NCI-H1417 (cell line): ENCODE measurements around the gene HSD17B2.
A peak's percentile ranks its signal among the peaks of the same experiment; 100 is the strongest.

Experiments
- DNase-seq, 3 experiments: peaks; one replicate each; lab custom pipeline; 2025; lab: John Stamatoyannopoulos, UW

HSD17B2 gene

GRCh38 chr16:82050506-82050905, 15.5 kb downstream of the HSD17B2 start:
- no peak for DNase-seq

GRCh38 chr16:82050909-82051357, 15.9 kb downstream of the HSD17B2 start:
- no peak for DNase-seq

GRCh38 chr16:82051656-82052055, 16.6 kb downstream of the HSD17B2 start:
- no peak for DNase-seq

GRCh38 chr16:82055117-82055516, 20.1 kb downstream of the HSD17B2 start:
- DNase-seq = peak in 1 of 3 experiments; percentile 4

GRCh38 chr16:82055728-82056549, 20.9 kb downstream of the HSD17B2 start:
- DNase-seq = no peak

GRCh38 chr16:82056550-82056896, 21.5 kb downstream of the HSD17B2 start:
- DNase-seq = no peak

- DNase-seq = no peak
These were observed 24.3 kb downstream of the HSD17B2 start for GRCh38 chr16:82059161-82059982.

- DNase-seq = no peak
These were observed 24.9 kb downstream of the HSD17B2 start for GRCh38 chr16:82059983-82060421.

GRCh38 chr16:82061861-82062525, 26.9 kb downstream of the HSD17B2 start:
- DNase-seq = peak in 1 of 3 experiments; percentile 13

- DNase-seq = no peak
These were observed 27.6 kb downstream of the HSD17B2 start for GRCh38 chr16:82062645-82063058.

GRCh38 chr16:82063456-82064082, 28.5 kb downstream of the HSD17B2 start:
- DNase-seq = no peak

GRCh38 chr16:82067042-82067803, 32.2 kb downstream of the HSD17B2 start:
- no peak for DNase-seq

- DNase-seq = no peak
These were observed 32.8 kb downstream of the HSD17B2 start for GRCh38 chr16:82067804-82068325.

- DNase-seq = no peak
These were observed 35.8 kb downstream of the HSD17B2 start for GRCh38 chr16:82070656-82071369.

- DNase-seq = no peak
These were observed 36.4 kb downstream of the HSD17B2 start for GRCh38 chr16:82071421-82071820.

- no peak for DNase-seq
These were observed 37.3 kb downstream of the HSD17B2 start for GRCh38 chr16:82072313-82072712.

- DNase-seq = no peak
These were observed 39.0 kb downstream of the HSD17B2 start for GRCh38 chr16:82074019-82074558.

GRCh38 chr16:82078125-82078524, 43.1 kb downstream of the HSD17B2 start:
- no peak for DNase-seq

- DNase-seq = no peak
These were observed 44.8 kb downstream of the HSD17B2 start for GRCh38 chr16:82079892-82080291.

- no peak for DNase-seq
These were observed 46.2 kb downstream of the HSD17B2 start for GRCh38 chr16:82081264-82081663.
